Renal cortex interstitium (tissue), 11 donors: ENCODE measurements around the gene GPC6. TPM values are rescaled to one million over a fixed set of nuclear protein-coding genes. Genes with fewer than 3 reads are reported as not detected.

Experiments
- DNase-seq, 11 donors: peaks; one replicate each; pipeline ENCODE4 v3.0.0-alpha.2; 2013; ENCODE audit warnings: low read depth in 9 of 11, low spot score in 4 of 11; ENCODE audit errors: extremely low read depth in 1 of 11
- polyA plus RNA-seq, 3 donors: library from polyadenylated mRNA; unstranded; fragments of 120-200 nt; gene quantifications; one replicate each; pipeline ENCODE4 v1.2.1, GENCODE V29; 2013; ENCODE audit not compliant: insufficient read length in 3 of 3

The GPC6 gene
- polyA plus RNA-seq, 3 donors = 54.1 to 67.2 (median 57.5) TPM

DNA sequence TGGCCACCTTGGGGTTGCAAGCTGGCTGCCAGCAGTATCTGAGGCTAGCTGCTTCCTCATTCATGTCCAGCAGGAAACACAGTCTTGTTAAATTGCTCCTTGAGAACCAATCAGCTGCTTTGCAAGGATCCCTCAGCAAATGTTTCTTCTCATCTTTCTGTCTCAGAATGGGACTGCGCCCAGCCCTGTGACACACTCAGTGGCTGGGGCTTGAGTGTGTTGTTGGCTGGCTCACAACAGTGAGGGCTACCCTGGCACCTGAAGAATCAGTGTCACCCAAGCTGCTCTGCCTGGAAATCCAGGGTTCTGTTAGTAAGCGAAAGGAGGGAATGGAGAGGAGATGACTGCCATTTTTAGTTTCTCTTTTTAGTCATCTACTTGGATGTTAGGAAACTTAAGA lies 935.7 kb downstream of the GPC6 start:
- no peak for DNase-seq

DNA sequence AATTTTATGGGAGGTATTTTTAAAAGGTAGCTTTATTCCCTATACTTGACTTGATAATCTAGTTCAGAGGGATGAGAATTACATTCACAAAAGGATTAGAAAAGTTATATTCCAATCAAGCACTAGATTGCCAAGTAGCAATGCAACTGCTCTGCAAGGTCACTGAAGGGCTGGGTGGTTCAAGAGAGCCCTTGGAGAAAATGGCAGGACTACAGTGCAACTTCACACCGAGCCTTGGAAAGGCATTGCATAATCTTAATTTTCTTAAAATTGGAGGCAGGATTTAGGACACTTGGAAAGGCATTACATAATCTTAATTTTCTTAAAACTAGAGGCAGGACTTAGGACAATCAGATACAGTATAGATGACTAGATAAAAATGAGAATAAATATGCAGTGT lies 936.9 kb downstream of the GPC6 start:
- no peak for DNase-seq

DNA sequence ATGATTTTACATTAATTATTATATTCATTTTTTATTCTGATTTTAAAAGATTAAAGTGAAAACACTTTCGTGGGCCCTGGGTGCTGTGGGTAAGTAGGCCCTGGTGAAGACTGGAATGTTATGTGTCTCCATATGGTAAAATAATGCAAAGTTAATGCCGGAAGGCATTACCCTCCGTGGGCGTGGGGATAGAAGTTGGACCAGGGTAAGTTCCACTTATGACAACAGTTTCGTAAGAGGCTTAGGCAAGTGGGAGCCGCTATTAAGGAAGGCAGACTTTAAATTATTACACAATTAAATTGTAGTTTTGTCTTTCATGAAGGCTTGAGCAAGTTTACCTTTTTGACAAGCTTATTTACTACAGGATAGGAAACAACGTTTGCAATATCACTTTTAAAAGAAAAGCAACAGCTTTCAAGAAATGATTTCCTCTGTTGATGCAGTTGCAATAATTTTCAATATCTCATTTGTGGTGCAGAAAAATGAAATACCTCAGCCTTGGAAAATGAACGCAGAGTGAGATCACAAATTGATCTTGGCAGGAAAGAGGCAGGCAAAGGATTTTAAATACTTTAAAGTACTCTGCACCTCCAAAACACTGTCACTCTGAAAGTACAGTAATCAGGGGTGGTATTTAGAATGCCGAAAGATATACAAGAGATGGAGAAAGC lies 942.3 kb downstream of the GPC6 start:
- no peak for DNase-seq

DNA sequence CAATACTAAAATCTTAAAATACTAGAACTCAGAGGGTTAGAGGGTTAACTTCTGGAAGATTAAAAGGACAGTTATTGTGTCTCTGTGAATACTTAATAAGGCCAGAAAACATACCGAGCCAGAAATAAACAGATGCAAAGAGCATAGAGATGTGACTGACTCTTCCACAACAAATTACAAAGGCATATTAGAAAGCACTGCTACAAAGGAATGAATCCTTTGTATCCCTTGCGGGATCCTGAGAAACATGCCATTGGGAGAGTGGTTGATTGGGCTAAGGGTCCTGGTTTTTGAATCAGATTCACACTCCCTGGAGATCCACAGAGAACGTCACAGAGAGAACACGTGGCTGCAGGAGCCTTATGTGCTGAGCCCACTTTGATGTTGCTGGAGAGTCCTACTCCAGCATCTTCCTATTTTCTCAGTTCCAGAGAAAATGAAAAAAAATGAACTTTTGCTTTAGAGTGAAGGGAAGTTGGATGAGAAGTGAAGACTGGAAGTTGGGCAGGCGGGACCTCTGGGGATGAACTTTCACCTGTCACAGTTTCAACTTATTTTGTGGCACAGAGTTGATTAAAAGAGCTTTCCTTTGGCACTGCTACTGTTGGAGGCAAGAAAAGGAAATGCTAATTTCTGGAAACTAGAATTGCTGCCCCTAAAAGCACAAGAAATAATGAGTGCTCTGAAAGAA lies 943.0 kb downstream of the GPC6 start:
- DNase-seq = no peak

DNA sequence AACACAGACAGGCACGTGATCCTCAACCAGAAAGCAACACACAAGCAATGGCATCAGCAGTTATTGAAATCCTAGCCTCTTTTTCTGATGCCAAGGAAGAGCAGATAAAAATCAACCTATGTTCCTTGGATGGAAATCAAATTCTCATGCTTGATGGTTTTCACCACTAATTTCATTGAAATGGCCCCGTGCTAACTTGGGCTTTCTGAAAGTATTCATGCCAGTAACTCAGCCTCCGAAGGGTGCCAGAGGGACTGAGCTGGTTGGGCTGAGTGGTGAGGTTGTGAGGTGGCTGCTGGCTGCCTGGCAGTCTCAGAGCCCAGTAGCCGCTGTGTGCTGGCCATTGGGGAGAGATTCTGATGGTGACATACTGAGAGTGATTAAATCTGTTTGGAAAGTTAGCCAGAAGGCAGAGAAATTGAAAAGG lies 943.6 kb downstream of the GPC6 start:
- no peak for DNase-seq

DNA sequence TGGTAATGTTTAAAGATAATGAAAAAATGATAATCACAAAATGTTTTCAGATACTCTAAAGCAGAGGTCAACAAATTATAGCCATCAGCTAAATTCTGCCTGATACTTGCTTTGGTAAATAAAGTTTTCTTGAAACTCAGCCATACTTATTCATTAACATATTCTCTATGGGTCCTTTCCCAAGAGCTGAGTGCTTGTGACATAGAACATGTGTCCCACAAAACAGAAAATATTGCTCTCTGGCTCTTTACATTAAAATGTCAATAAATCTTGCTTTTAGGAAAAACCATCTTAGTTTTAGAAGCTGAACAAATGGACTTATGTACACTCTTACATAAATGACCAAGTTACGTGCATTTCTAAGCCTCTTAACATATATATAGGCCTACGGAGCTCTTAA lies 945.8 kb downstream of the GPC6 start:
- DNase-seq = peak in 2 of 11 donors; percentile 23 to 39

DNA sequence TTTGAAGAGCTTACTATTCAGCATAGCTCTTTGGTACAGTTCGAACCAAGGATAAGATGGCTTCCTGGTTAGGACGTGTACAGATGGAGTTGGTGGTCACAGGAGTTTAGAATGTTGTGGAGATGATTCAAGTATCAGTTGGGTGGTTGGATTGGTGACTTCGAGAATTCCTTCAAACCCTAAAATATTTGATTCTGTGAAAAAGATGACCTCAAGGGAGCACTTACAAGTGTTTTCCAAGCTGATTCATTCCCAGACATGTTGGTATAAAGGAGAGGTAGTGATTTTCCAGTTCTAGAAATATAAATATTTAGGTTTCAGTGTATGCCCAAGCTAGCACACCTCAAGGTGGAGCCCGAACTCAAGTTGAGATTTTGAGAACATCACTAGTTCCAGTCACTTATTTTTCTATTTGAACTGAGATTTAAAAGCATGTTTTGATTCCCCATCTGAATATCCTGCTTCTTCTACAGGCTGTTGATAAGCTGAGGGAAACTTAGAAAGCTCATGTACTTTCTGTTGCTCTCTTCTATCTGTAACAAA lies 946.8 kb downstream of the GPC6 start:
- DNase-seq = no peak

DNA sequence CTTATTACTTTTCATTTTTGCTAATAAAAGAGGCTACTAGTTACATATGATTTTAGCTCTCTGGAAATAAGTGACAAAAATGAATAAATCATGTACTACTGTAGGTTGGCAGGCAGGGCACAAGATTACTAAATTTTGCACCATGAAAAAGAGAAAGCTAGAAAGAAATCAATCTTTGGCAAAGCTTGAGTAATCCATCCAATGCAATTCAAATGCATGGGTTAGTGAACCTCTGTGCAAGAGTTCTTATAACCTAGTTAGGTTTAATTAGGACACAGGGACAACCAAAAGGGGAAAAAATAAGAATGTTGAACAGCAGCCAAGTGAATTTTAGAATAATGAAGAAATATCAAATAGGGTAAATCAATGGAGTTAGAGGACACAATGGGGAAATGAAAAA lies 947.4 kb downstream of the GPC6 start:
- DNase-seq = no peak

DNA sequence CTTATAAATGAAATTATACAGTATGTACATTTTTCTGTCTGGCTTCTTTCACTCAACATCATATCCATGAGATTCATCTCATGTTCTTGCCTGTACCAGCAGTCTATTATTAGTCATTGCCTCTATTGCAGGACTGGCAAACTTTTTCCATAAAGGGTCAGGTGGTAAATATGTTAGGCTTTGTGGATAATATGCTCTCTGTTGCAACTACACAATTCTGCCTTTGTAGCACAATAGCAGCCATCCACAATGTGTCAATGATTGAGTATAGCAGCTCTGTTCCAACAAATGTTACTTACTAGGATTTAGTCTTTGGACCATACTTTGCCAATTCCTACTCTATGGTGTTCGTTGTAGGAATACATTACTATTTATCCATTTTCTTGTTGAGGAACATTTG lies 948.5 kb downstream of the GPC6 start:
- DNase-seq = no peak

DNA sequence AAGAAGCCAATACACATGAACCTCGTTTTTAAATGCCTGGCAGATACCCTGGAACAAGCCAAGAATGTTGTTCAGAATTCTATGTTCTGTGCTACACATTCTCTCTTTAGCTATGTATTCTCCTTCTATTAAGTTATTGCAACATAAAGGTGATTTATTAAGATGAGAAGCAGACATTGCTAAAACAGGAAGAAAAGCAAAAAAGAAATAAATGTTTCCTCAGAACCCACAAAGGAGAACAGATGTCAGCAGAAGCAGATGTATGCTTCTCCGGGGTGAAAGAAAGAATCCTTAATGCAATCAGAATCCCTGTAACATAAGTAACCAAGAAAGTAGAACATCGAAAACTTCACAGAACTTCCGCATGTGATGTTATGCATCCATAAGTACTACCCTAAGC lies 950.0 kb downstream of the GPC6 start:
- DNase-seq = no peak

DNA sequence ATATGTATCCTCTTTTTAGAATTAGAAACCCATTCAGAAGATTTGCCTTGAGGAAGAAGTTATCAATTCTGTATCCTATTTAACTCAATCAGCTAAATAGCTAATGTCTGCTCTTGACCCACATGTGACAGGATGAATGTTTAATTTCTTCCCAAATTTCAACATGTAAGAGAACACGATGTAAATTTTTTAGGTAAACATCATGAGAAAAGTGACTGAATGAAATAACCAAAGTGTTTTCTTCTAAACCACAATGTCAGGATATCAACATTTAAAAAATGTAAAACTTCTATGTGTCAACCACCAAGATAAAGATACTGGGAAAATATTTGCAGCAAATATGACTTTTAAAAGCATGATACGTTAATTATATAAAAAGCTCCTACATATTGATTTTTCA lies 950.4 kb downstream of the GPC6 start:
- no peak for DNase-seq

DNA sequence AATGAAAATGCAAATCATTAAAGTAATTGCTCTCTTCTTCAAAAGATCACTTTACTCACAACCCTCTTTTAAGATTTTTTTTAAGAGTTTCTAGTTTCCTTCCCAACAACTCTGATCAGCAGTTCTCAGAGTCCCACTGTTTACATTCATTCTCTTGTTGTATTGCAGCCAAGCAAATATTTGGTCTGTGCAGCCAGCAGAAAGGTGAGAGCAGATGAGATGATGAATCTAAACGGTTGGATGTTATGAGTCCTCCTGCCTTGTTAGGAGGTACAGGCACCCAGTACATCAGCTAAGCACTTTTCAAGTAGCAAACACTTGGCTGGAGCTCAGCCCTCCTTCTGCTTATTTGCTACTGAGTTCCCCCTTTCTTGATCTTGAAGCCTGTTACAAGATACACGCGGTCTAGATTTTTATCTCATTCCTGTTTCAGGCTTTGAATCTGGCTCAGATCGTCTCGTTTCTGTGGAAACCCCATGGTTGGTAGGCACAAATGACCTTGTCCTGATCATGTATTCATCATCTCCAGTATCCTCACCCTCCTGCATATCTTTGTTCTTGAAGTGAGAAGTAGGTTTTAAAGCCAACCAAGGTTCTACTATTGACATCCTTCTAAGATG lies 952.1 kb downstream of the GPC6 start:
- no peak for DNase-seq

DNA sequence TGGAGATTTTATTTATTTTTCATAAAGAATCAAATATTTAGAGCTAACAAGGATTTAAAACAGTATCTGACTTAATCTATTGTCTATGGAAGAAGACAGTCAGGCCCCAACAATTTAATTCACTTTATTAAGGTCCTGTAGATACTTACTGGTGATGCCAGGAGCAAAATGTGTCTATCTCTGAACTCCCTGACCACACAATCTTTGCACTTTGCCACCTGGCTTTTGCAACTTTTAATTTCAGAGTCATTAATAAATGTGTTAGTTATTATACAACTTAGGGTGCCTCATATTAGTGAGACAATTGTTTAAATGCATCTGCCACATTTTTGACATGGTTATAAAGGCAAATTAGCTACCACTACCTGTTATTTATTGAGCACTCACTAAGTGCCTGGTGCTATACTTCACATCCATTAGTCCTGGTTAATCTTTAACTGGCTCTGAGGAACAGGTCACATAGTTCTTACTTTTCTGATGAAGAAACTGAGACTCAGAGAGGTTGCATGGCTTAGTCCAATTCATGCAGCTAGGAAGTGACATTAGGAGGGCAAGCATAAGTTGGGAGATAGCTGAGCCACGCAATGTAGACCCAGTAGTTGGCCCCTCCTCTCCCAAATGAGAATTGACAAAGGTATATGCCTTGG lies 955.0 kb downstream of the GPC6 start:
- no peak for DNase-seq

DNA sequence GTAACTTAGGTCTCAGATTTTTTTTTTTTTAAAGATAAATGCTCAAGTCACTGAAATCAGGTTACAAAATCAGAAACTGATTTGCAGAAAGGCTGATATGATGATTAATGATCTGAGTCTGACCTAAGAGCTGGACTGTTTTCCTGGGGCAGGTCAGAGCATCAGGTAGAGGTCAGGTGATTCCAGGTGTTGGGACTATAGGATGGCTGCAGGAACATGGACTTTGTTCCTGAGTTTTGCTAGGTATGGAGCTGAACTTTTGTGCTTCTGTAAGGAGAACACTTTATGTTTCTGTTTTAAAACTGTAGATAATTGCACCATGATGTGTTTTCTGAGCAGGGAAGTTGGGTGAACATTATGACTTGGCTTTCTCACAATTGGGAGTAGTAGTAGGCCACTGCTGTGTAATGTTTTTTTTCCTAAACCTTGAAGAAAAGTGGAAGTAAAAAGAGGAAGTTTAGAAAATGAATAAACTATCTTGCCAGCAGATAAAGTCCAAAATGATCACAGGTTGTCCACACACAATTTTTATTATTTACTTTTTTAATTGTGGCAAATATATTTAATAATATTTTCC lies 955.7 kb downstream of the GPC6 start:
- DNase-seq = no peak

DNA sequence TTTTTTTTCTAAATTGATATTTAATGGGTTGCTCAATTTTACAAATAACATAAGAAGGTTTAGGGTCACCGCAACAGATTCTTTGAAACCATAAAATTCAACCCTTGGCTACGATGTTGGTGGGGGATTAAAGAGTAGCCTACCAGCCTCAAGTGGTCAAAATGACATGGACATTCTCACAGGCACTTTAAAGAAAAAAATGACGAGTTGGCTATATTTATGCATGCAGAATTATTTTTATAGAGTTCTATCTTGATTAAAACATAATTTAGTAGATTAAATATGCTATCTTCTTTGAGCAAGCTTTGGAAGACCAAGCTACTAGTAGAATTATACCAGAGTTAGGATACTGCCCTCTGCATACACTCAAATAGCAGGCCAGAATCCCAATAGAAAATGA lies 959.9 kb downstream of the GPC6 start:
- no peak for DNase-seq

DNA sequence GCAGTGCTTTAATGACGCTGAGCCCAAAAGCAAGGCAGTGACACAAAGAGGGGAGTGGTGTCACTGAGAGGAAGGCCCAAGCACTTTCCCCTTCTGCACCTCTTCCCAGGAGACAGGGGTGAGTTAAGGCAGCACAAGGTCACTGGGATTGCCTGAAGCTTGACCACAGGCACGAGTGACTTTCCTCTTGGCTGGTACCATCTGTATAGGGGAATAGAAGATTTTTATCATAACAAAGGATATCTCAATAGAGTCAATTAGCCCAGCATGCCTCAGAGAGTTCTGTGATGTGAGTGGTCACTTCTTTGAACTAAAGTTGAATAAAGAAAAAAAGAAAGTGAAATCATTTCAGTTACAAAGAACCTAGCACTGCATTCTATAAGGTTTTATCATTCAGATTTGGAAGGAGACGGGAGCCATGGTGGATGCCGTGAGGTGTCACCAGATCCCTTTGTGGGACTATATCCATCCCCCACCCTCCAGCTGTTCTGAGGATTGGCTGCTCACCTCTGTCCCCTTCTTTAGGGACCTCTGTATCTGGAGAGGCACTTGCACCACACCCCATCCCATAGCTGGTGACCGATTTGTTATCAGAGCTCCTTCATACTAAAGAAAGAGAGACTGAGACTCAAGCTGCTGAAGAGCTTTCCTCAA lies 961.7 kb downstream of the GPC6 start:
- no peak for DNase-seq

DNA sequence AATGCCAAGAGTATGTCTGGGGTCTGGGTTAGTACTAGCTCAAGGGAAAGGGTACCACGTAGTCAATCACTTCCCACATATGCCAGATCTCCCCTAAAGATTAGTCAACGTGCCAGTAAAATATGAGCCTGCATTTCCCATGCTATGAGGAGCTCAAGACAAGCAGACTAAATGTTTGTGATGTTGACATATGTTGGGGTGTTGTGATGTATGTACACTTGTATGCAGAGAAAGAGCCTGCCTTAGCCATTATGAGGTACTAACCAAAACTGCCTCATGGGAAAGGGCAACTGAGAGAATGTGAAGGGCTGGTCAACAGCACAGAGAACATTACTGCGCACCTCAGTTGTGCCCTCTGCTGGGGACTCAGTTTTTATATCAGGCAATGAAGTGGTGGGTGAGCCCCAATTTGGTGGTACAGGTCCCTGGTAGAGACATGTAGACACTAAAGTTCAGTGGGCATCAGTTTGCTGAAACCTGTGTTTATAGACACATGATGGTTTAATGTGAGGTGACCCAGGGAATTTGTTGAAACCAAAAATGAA lies 965.9 kb downstream of the GPC6 start:
- DNase-seq = no peak

DNA sequence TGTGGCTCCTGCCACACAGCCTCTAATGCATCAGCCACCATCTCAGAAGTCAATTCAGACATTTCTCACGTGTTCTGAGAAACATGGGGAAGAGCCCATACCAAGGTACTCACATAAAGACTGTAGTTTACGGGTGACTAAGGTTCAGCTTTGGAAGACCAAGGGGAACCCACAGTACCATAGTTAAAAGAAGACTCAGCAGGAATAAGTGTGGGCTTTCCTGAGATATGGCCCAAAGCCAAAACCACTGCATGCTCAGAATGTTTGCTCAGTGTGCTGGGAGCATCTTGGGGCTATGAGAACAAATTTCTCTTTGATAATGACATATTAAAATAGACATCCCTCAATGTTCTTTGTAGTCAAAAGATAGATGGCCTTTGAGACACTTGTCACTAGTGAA lies 969.1 kb downstream of the GPC6 start:
- no peak for DNase-seq

DNA sequence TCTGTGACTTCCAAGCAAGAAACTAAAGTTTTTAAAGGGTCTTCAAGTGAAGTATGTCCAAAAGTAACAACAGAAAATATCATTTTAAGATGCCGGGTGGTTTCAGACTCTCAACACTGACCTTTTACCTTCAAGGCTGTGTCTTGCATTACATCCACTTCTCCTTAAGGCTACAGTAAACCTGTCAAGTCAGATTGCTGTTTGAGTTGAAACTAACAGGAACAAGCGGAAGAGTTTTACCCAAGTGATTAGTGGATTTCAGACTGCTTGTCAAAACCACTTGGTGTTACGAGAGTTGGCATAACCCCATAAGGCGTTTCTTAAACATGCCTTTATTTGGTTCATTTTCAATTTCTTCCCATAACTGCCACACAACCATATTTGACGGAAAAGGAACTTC lies 969.8 kb downstream of the GPC6 start:
- DNase-seq = no peak
